H1 (cell line): ENCODE data around the gene GABRA1. TPM values are rescaled to one million over a fixed set of nuclear protein-coding genes. Genes with fewer than 3 reads are reported as not detected.

Experiments used
- CTCF ChIA-PET: fragments of 300-600 bp; sonication (Branson Sonifier 250); formaldehyde crosslinking; loops from one replicate; lab custom pipeline; 2021; ENCODE audit not compliant: partially characterized antibody; lab: Charles Lee
- POLR2A ChIA-PET: fragments of 300-600 bp; sonication (Branson Sonifier 250); formaldehyde crosslinking; loops from one replicate; lab custom pipeline; 2021; ENCODE audit warnings: inconsistent platforms; ENCODE audit not compliant: partially characterized antibody; lab: Charles Lee
- DNase-seq, 2 experiments: peaks; one replicate each; pipeline versions ENCODE4 v3.0.0 to v3.0.0-alpha.2; 2010 to 2022; ENCODE audit warnings: low spot score in 2 of 2, low read depth in 1 of 2, mixed read lengths in 1 of 2
- FAIRE-seq: peaks from 2 replicates; lab custom pipeline; 2011; peaks lifted over from hg19 to GRCh38; lab: Jason Lieb, UNC
- H2AFZ ChIP-seq: 2 replicates; pipeline ENCODE4 v1.8.1; 2012; ENCODE audit warnings: low read length, inconsistent platforms
- H2AK5ac ChIP-seq: 2 replicates; pipeline ENCODE4 v1.6.1; 2013; ENCODE audit warnings: low read depth, low read length
- H2BK120ac ChIP-seq: replicated peaks from 2 replicates; pipeline ENCODE3; 2013; ENCODE audit warnings: low read depth, low read length, inconsistent platforms
- H2BK12ac ChIP-seq: 2 replicates; pipeline ENCODE4 v1.6.1; 2013; ENCODE audit warnings: low read depth, low read length
- H2BK15ac ChIP-seq: 2 replicates; pipeline ENCODE4 v1.6.1; 2013; ENCODE audit warnings: low read length
- H2BK20ac ChIP-seq: 2 replicates; pipeline ENCODE4 v1.6.1; 2013; ENCODE audit warnings: low read length
- H2BK5ac ChIP-seq: 2 replicates; pipeline ENCODE4 v1.6.1; 2013; ENCODE audit warnings: low read depth, low read length
- H3K14ac ChIP-seq: 2 replicates; pipeline ENCODE4 v1.6.1; 2013; ENCODE audit warnings: inconsistent platforms; ENCODE audit not compliant: insufficient read length
- H3K18ac ChIP-seq: 2 replicates; pipeline ENCODE4 v1.6.1; 2013; ENCODE audit warnings: low read length; ENCODE audit errors: extremely low read depth
- H3K23ac ChIP-seq: 2 replicates; pipeline ENCODE4 v1.6.1; 2013; ENCODE audit warnings: inconsistent platforms; ENCODE audit not compliant: insufficient read length
- H3K23me2 ChIP-seq: 2 replicates; pipeline ENCODE4 v1.6.1; 2013; ENCODE audit warnings: low read depth, low read length
- H3K27ac ChIP-seq: 2 replicates; pipeline ENCODE4 v1.6.1; 2011; ENCODE audit warnings: low read depth, low read length, inconsistent platforms
- H3K27me3 ChIP-seq, 4 experiments: replicated peaks in 1 of 4; 1 replicate in 1 of 4; 2 replicates in 3 of 4; pipeline versions ENCODE4 v1.6.1 to v1.8.1; 2011 to 2013; ENCODE audit warnings: low read length in 3 of 4, mild to moderate bottlenecking in 3 of 4, inconsistent platforms in 2 of 4, mixed read lengths in 2 of 4, moderate library complexity in 1 of 4; ENCODE audit not compliant: control insufficient read depth in 3 of 4, insufficient read depth in 3 of 4; ENCODE audit errors: extremely low read depth in 1 of 4
- H3K36me3 ChIP-seq, 4 experiments: 2 replicates each; pipeline versions ENCODE4 v1.6.1 to v1.8.1; 2011 to 2013; ENCODE audit warnings: mild to moderate bottlenecking in 4 of 4, low read length in 3 of 4, moderate library complexity in 2 of 4, control low read depth in 1 of 4, inconsistent platforms in 1 of 4; ENCODE audit not compliant: insufficient read depth in 4 of 4, control insufficient read depth in 2 of 4
- H3K4ac ChIP-seq: replicated peaks from 2 replicates; pipeline ENCODE3; 2013; ENCODE audit warnings: low read length, low read depth, mixed read lengths, inconsistent platforms; ENCODE audit not compliant: insufficient read length
- H3K4me1 ChIP-seq, 4 experiments: replicated peaks in 1 of 4; 1 replicate in 1 of 4; 2 replicates in 3 of 4; pipeline versions ENCODE4 v1.6.1 to v1.8.1; 2011 to 2013; ENCODE audit warnings: low read length in 3 of 4, inconsistent platforms in 2 of 4, mixed read lengths in 1 of 4; ENCODE audit not compliant: insufficient read depth in 4 of 4, control insufficient read depth in 3 of 4
- H3K4me2 ChIP-seq, 2 experiments: 2 replicates each; pipeline versions ENCODE4 v1.6.1 to v1.8.1; 2011 to 2013; ENCODE audit warnings: low read depth in 2 of 2, low read length in 2 of 2, control low read depth in 1 of 2, inconsistent platforms in 1 of 2, mild to moderate bottlenecking in 1 of 2; ENCODE audit not compliant: insufficient read depth in 1 of 2
- H3K4me3 ChIP-seq, 4 experiments: fragments of 200-600, 300-600 bp in 1 of 4; sonication (generic), shearing (Covaris generic), sonication (Bioruptor Twin) in 1 of 4; 2 replicates each; pipeline versions ENCODE4 v1.5.1 to v1.8.1; 2011 to 2016; ENCODE audit warnings: low read length in 4 of 4, low read depth in 3 of 4, control low read depth in 2 of 4, inconsistent platforms in 2 of 4, mild to moderate bottlenecking in 2 of 4, mixed read lengths in 1 of 4, moderate library complexity in 1 of 4; ENCODE audit not compliant: insufficient read depth in 2 of 4; ENCODE audit errors: extremely low read depth in 1 of 4
- H3K56ac ChIP-seq: replicated peaks from 2 replicates; pipeline ENCODE3; 2013; ENCODE audit warnings: low read depth, mild to moderate bottlenecking, mixed read lengths, low read length, inconsistent platforms; ENCODE audit not compliant: insufficient read length
- H3K79me1 ChIP-seq: 2 replicates; pipeline ENCODE4 v1.6.1; 2013; ENCODE audit warnings: low read depth, low read length, control low read depth
- H3K79me2 ChIP-seq, 2 experiments: 2 replicates each; pipeline versions ENCODE4 v1.6.1 to v1.8.1; 2012 to 2013; ENCODE audit warnings: low read length in 2 of 2, mild to moderate bottlenecking in 2 of 2, inconsistent platforms in 1 of 2; ENCODE audit not compliant: insufficient read depth in 2 of 2, control insufficient read depth in 1 of 2
- H3K9ac ChIP-seq, 4 experiments: replicated peaks in 1 of 4; 1 replicate in 1 of 4; 2 replicates in 3 of 4; pipeline versions ENCODE4 v1.6.1 to v1.8.1; 2011 to 2013; ENCODE audit warnings: low read depth in 3 of 4, low read length in 3 of 4, control low read depth in 2 of 4, mild to moderate bottlenecking in 2 of 4, moderate library complexity in 2 of 4, inconsistent platforms in 1 of 4; ENCODE audit errors: extremely low read depth in 1 of 4
- H3K9me3 ChIP-seq, 2 experiments: 2 replicates each; pipeline versions ENCODE4 v1.6.1 to v1.8.1; 2012 to 2013; ENCODE audit warnings: mild to moderate bottlenecking in 2 of 2, moderate library complexity in 2 of 2, control low read depth in 1 of 2, inconsistent platforms in 1 of 2, low read depth in 1 of 2, low read length in 1 of 2, mixed read lengths in 1 of 2; ENCODE audit not compliant: insufficient read depth in 2 of 2
- H4K20me1 ChIP-seq, 2 experiments: replicated peaks in 1 of 2; 2 replicates each; pipeline versions ENCODE3 to v1.8.1; 2011 to 2013; ENCODE audit warnings: inconsistent platforms in 2 of 2, low read length in 2 of 2, mild to moderate bottlenecking in 1 of 2; ENCODE audit not compliant: insufficient read depth in 2 of 2, control insufficient read depth in 1 of 2
- H4K5ac ChIP-seq: 2 replicates; pipeline ENCODE4 v1.6.1; 2013; ENCODE audit warnings: low read length, low read depth, mixed read lengths, inconsistent platforms; ENCODE audit not compliant: insufficient read length
- H4K8ac ChIP-seq: 2 replicates; pipeline ENCODE4 v1.8.0; 2013; ENCODE audit warnings: mild to moderate bottlenecking, moderate library complexity, low read length, inconsistent platforms; ENCODE audit not compliant: insufficient read depth; ENCODE audit errors: extremely low read depth
- H4K91ac ChIP-seq: replicated peaks from 2 replicates; pipeline ENCODE3; 2013; ENCODE audit warnings: low read length, mixed read lengths, inconsistent platforms; ENCODE audit not compliant: insufficient read length
- WGBS, 2 experiments: shearing (Covaris generic) in 1 of 2; methylation state at CpG; one replicate each; pipeline versions ENCODE4 v1.1.6 to v1.1.7; 2013 to 2015; ENCODE audit warnings: low lambda C conversion rate in 2 of 2, mixed read lengths in 2 of 2, inconsistent platforms in 1 of 2, low coverage in 1 of 2, missing lambda C conversion rate in 1 of 2; ENCODE audit not compliant: insufficient replicate concordance in 2 of 2, insufficient coverage in 1 of 2, insufficient read length in 1 of 2; ENCODE audit errors: extremely low coverage in 1 of 2, missing lambda C conversion rate in 1 of 2; 5-methylcytosine and 5-hydroxymethylcytosine counted together
- polyA plus RNA-seq, 7 experiments: library from polyadenylated mRNA; depleted of rRNA in 3 of 7; stranded (reverse) in 5 of 7; unstranded in 2 of 7; fragments of >200 nt in 5 of 7; fragments of 200-250 nt in 2 of 7; gene quantifications; 1 replicate in 5 of 7; 2 replicates in 1 of 7; 4 replicates in 1 of 7; pipeline versions ENCODE4 v1.2.1 to v1.2.3, GENCODE V29; 2011 to 2013; ENCODE audit warnings: missing spikeins in 2 of 7, mixed read lengths in 2 of 7
- total RNA-seq: library from RNA; stranded (reverse); fragmentation: NEBNext Ultra II Directional; extraction: Animal tissue kit (Norgen Biotek cat#: 25700); gene quantifications from 2 replicates; pipeline ENCODE4 v1.2.1, GENCODE V29; 2021

GABRA1 gene
- total and polyA plus RNA-seq, 2 of the 8 experiments (the other 6 are each of a cell fraction or from before 2014, with no cell fraction given), result 4.7 to 16.2 TPM

GRCh38 chr5:161851691-161852299 lies 3.9 kb downstream of the GABRA1 start:
- CTCF ChIA-PET, result interaction anchor here (0.8 to 1.0 kb wide), 2 partner anchors 173 to 358 kb away, joined by 3 read pairs; no protein-coding TSS in a partner anchor
- POLR2A ChIA-PET, result no interaction called here
- Histone ChIP-seq H3K9ac (no peak overlapping the region), H3K27me3 (peaks cover 0 to 8% (median 3%) of the 10 kb centered on the region in 4 experiments; a peak in 3 of 7 replicates), H3K4me2 (no peak overlapping the region), H3K23me2 (peaks cover 8% of the 10 kb centered on the region; the same call in 1 of the 2 replicates), H2BK15ac (no peak overlapping the region), H2BK120ac (no peak overlapping the region), H3K79me2 (peaks cover 0 to 10% of the 10 kb centered on the region in 2 experiments; a peak in 1 of 4 replicates), H3K27ac (no peak overlapping the region), H4K8ac (no peak overlapping the region), H2BK12ac (no peak overlapping the region), H4K91ac (no peak overlapping the region), H3K56ac (no peak overlapping the region), H2BK5ac (no peak overlapping the region), H4K5ac (no peak overlapping the region), H4K20me1 (no peaks in the 10 kb centered on the region), H3K9me3 (no peaks in the 10 kb centered on the region), H3K23ac (no peak overlapping the region), H2AFZ (no peak overlapping the region), H3K4ac (no peak overlapping the region), H3K36me3 (no peaks in the 10 kb centered on the region), H2AK5ac (no peak overlapping the region), H3K4me1 (peaks cover 0 to 6% (median 2%) of the 10 kb centered on the region in 4 experiments; a peak in 3 of 7 replicates), H3K18ac (no peak overlapping the region), H2BK20ac (no peak overlapping the region), H3K14ac (no peak overlapping the region), H3K79me1 (no peaks in the 10 kb centered on the region), H3K4me3 (peak overlapping the region in 1 of 4 experiments; percentile 30; a peak in 1 of 8 replicates)
- 15% methylated on average over 2 of the region's 2 CpGs; no CpG with 5 or more reads in 1 of the 2 experiments for WGBS, 2 experiments
- FAIRE-seq, result no peak
- no peak for DNase-seq
